Measurements from ENCODE around the gene WASHC3. TPM values are rescaled to one million over a fixed set of nuclear protein-coding genes. Genes with fewer than 3 reads are reported as not detected.
A peak's percentile ranks its signal among the peaks of the same experiment; 100 is the strongest.

The WASHC3 gene, protein sequence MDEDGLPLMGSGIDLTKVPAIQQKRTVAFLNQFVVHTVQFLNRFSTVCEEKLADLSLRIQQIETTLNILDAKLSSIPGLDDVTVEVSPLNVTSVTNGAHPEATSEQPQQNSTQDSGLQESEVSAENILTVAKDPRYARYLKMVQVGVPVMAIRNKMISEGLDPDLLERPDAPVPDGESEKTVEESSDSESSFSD
- 28.5 and 35.9 TPM in 2 replicates for total RNA-seq (ENCODE audit: low replicate concordance)

DNA sequence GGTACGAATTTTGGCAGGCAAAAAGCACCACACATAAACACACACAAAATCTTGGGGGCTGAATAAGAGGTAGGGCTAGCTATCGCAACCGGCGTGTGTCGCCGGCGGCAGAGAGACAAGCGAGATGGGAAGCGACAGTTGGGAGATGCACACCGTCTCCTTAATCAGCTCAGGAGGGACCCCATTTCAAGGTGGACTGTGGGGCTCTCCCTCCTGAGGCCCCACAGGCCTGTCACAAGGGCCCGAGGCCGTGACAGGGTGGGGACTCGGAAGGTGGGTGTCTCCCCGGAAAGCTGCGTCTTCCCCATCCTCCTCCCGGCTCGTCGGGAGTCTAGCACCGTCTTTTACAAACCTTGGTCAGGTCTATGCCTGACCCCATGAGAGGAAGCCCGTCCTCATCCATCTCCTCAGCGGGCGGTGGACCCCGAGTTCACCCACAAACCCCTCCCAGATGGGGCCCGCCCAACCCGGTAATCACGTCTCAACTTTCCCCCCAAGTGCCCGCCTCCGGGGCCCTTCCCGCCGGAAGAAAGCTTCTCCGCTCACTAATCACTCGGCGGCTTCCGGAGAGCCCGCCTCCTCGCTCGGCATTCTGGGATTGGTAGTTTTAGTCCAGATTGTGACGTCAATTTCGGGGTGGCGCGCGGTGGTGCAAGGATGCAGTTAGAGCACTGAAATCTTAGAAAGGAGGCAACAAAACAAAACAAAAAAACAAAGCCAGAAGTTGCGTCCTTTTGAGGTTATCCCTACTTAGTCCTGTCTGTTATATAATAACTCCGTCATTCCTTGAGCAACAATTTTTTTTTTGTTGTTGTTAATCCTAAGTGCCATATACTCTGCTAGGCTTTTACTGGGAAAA, at the start of gene WASHC3:
WASHC3 (minus strand) TSS at position 432 of the 859 bp plus-strand sequence; CDS start at position 403, 29 bp downstream.
- H3K27me3 ChIP-seq: no peaks in the 10 kb centered on the region
- Mint-ChIP-seq H3K27me3 (ENCODE audit: insufficient read depth, low read depth) (no peaks in the 10 kb centered on the region), H3K27ac (peak within 1 kb of the TSS; percentile 46), H3K9me3 (no peaks in the 10 kb centered on the region), H3K4me3 (peak within 1 kb of the TSS; percentile 92), H3K4me1 (peaks cover 7% of the 10 kb centered on the region), H3K36me3 (peaks cover 2% of the 10 kb centered on the region)
- peak within 1 kb of the TSS; percentile 85 for H2AFZ ChIP-seq (replicated peaks)
- peak within 1 kb of the TSS; percentile 70 for H3K4me2 ChIP-seq
- peak within 1 kb of the TSS; percentile 18 for H3K9ac ChIP-seq
- peak; percentile 96 for DNase-seq (ENCODE audit: low spot score)
- H3K79me2 ChIP-seq (ENCODE audit: low read depth): no peaks in the 10 kb centered on the region
- no peaks in the 10 kb centered on the region for H3K4me1 ChIP-seq
- H3F3A ChIP-seq (ENCODE audit: low read depth): no peaks in the 10 kb centered on the region
- H3K9me3 ChIP-seq (ENCODE audit: low read depth): no peaks in the 10 kb centered on the region
- no peaks in the 10 kb centered on the region for H4K20me1 ChIP-seq (ENCODE audit: low read depth)
- peak within 1 kb of the TSS; percentile 78 for H3K4me3 ChIP-seq
- TF ChIP-seq, protein P1, sequence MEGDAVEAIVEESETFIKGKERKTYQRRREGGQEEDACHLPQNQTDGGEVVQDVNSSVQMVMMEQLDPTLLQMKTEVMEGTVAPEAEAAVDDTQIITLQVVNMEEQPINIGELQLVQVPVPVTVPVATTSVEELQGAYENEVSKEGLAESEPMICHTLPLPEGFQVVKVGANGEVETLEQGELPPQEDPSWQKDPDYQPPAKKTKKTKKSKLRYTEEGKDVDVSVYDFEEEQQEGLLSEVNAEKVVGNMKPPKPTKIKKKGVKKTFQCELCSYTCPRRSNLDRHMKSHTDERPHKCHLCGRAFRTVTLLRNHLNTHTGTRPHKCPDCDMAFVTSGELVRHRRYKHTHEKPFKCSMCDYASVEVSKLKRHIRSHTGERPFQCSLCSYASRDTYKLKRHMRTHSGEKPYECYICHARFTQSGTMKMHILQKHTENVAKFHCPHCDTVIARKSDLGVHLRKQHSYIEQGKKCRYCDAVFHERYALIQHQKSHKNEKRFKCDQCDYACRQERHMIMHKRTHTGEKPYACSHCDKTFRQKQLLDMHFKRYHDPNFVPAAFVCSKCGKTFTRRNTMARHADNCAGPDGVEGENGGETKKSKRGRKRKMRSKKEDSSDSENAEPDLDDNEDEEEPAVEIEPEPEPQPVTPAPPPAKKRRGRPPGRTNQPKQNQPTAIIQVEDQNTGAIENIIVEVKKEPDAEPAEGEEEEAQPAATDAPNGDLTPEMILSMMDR (IDR thresholded peaks at IDR 0.05): no peak
- no peak for TF ChIP-seq EZH2 (IDR thresholded peaks at IDR 0.05)
- no peak for TF ChIP-seq EZH2phosphoT487 (IDR thresholded peaks at IDR 0.05)
- H3K27ac ChIP-seq: no peak within 1 kb of the TSS
- H3K36me3 ChIP-seq: no peaks in the 10 kb centered on the region

GRCh38 chr12:102110782-102111181, 49.0 kb upstream of the WASHC3 start:
- Histone ChIP-seq H3K9me3 (ENCODE audit: low read depth) (no peaks in the 10 kb centered on the region), H3K4me2 (no peak overlapping the region), H3K4me3 (no peak overlapping the region), H4K20me1 (ENCODE audit: low read depth) (no peaks in the 10 kb centered on the region), H3K27ac (no peak overlapping the region), H2AFZ (replicated peaks) (no peak overlapping the region), H3K27me3 (no peaks in the 10 kb centered on the region), H3F3A (ENCODE audit: low read depth) (no peaks in the 10 kb centered on the region), H3K36me3 (peaks cover 39% of the 10 kb centered on the region), H3K79me2 (ENCODE audit: low read depth) (no peaks in the 10 kb centered on the region), H3K9ac (no peak overlapping the region), H3K4me1 (no peaks in the 10 kb centered on the region)
- peaks cover 3% of the 10 kb centered on the region for H3K27me3 Mint-ChIP-seq (ENCODE audit: insufficient read depth, low read depth)
- no peak overlapping the region for H3K27ac Mint-ChIP-seq
- TF ChIP-seq EZH2phosphoT487 (IDR thresholded peaks at IDR 0.05) (no peak), EZH2 (IDR thresholded peaks at IDR 0.05) (no peak)
- TF ChIP-seq, protein P1 (IDR thresholded peaks at IDR 0.05): no peak
- H3K36me3 Mint-ChIP-seq: peaks cover 43% of the 10 kb centered on the region
- DNase-seq (ENCODE audit: low spot score): no peak
- H3K4me3 Mint-ChIP-seq: no peak overlapping the region
- no peaks in the 10 kb centered on the region for H3K4me1 Mint-ChIP-seq
- peaks cover 10% of the 10 kb centered on the region for H3K9me3 Mint-ChIP-seq

DNA sequence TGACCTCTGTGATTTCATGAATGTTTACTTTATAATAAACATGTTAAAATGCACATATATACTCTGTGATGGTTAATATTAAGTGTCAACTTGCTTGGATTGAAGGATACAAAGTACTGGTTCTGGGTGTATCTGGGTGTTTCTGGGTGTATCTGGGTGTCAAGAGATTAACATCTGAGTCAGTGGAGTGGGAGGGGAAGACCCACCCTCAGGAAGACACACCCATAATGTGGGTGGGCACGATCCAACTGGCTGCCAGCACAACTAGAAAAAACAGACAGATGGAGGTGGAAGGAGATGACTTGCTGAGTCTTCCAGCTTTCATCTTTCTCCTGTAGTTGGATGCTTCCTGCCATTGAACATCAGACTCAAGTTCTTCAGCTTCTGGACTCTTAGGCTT, 46.2 kb upstream of the WASHC3 start:
- DNase-seq (ENCODE audit: low spot score): no peak
- no peak overlapping the region for H2AFZ ChIP-seq (replicated peaks)
- H3K27ac ChIP-seq: no peak overlapping the region
- Mint-ChIP-seq H3K9me3 (peaks cover 14% of the 10 kb centered on the region), H3K36me3 (peaks cover 59% of the 10 kb centered on the region), H3K4me1 (no peaks in the 10 kb centered on the region), H3K4me3 (no peak overlapping the region), H3K27ac (no peak overlapping the region), H3K27me3 (ENCODE audit: insufficient read depth, low read depth) (peaks cover 3% of the 10 kb centered on the region)
- no peak overlapping the region for H3K4me3 ChIP-seq
- H3K79me2 ChIP-seq (ENCODE audit: low read depth): no peaks in the 10 kb centered on the region
- H3K4me2 ChIP-seq: no peak overlapping the region
- no peaks in the 10 kb centered on the region for H3K4me1 ChIP-seq
- H3K36me3 ChIP-seq: peaks cover 44% of the 10 kb centered on the region
- H4K20me1 ChIP-seq (ENCODE audit: low read depth): no peaks in the 10 kb centered on the region
- H3K27me3 ChIP-seq: no peaks in the 10 kb centered on the region
- no peaks in the 10 kb centered on the region for H3K9me3 ChIP-seq (ENCODE audit: low read depth)
- TF ChIP-seq, protein P1 (IDR thresholded peaks at IDR 0.05): no peak
- no peak for TF ChIP-seq EZH2 (IDR thresholded peaks at IDR 0.05)
- TF ChIP-seq EZH2phosphoT487 (IDR thresholded peaks at IDR 0.05): no peak
- H3F3A ChIP-seq (ENCODE audit: low read depth): no peaks in the 10 kb centered on the region
- no peak overlapping the region for H3K9ac ChIP-seq
